Epithelial cell of proximal tubule (primary cell): ENCODE measurements around the gene IP6K1. TPM values are rescaled to one million over a fixed set of nuclear protein-coding genes. Genes with fewer than 3 reads are reported as not detected.
"Not testable (repeated sequence)": the region's sequence is repeated elsewhere in the genome, so short reads cannot be mapped to it uniquely, and the experiment has no call there.

Source experiments
- DNase-seq: peaks from one replicate; pipeline ENCODE4 v3.0.0-alpha.2; 2011; ENCODE audit warnings: low read depth
- H3K4me3 ChIP-seq: 2 replicates; pipeline ENCODE4 v1.5.1; 2011; ENCODE audit warnings: low read depth, mild to moderate bottlenecking, low read length
- total RNA-seq: library from RNA; depleted of rRNA; stranded (reverse); fragments of >200 nt; gene quantifications from 2 replicates; pipeline ENCODE4 v1.2.3, GENCODE V29; 2015
- TF ChIP-seq, protein P1 (sequence below): conservative IDR thresholded peaks from 2 replicates; pipeline ENCODE4 v1.5.1; 2012; ENCODE audit warnings: low read depth, mild to moderate bottlenecking, low read length

IP6K1 gene
- 27.5 and 30.7 TPM in 2 replicates for total RNA-seq

GRCh38 chr3:49786357-49787181 lies at the start of gene IP6K1:
Gene IP6K1, minus strand, starts transcription at chr3:49786542. Its CDS starts 38,502 bp downstream, at chr3:49748040.
- peak within 1 kb of the TSS; percentile 96 for H3K4me3 ChIP-seq
- TF ChIP-seq, protein P1, sequence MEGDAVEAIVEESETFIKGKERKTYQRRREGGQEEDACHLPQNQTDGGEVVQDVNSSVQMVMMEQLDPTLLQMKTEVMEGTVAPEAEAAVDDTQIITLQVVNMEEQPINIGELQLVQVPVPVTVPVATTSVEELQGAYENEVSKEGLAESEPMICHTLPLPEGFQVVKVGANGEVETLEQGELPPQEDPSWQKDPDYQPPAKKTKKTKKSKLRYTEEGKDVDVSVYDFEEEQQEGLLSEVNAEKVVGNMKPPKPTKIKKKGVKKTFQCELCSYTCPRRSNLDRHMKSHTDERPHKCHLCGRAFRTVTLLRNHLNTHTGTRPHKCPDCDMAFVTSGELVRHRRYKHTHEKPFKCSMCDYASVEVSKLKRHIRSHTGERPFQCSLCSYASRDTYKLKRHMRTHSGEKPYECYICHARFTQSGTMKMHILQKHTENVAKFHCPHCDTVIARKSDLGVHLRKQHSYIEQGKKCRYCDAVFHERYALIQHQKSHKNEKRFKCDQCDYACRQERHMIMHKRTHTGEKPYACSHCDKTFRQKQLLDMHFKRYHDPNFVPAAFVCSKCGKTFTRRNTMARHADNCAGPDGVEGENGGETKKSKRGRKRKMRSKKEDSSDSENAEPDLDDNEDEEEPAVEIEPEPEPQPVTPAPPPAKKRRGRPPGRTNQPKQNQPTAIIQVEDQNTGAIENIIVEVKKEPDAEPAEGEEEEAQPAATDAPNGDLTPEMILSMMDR: no peak
- DNase-seq: peak; percentile 93

- DNase-seq: no peak
- H3K4me3 ChIP-seq: no peak overlapping the region
- TF ChIP-seq, protein P1: no peak
Observed at GRCh38 chr3:49831341-49831740, 45.0 kb upstream of the IP6K1 start.

DNA sequence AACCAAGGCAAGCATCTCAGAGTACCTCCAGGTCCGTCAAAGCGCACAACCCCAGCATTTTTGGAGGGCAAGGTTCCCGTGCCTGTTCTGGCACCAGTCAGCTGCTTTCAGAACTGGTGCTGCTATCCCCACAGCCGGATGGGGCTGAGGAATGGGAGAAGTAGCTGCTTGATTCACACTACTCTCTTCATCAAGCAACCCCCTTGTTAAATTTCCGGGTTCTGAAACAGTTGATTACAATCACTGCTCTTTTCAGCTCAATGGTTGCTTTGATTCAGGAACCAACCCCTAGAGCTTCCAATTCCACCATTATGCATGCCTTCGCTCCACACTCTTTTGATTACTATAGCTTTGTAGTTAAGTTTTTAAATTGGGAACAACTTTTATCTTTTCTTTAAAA lies 39.7 kb upstream of the IP6K1 start:
- no peak overlapping the region for H3K4me3 ChIP-seq
- TF ChIP-seq, protein P1: no peak
- DNase-seq: no peak

DNA sequence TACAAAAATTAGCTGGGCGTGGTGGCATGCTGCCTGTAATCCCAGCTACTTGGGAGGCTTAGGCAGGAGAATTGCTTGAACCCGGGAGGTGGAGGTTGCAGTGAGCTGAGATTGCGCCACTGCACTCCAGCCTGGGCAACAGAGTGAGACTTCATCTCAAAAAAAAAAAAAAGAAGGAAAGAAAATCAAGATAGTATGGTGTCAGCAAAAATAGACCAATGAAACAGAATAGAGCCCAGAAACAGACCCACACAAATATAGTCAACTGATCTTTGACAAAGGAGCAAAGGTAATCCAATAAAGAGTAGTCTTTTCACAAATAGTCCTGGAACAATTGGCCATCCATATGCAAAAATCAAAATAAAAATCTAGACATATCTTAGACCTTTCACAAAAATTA lies 36.8 kb upstream of the IP6K1 start:
- H3K4me3 ChIP-seq, DNase-seq: not testable (repeated sequence)

DNA sequence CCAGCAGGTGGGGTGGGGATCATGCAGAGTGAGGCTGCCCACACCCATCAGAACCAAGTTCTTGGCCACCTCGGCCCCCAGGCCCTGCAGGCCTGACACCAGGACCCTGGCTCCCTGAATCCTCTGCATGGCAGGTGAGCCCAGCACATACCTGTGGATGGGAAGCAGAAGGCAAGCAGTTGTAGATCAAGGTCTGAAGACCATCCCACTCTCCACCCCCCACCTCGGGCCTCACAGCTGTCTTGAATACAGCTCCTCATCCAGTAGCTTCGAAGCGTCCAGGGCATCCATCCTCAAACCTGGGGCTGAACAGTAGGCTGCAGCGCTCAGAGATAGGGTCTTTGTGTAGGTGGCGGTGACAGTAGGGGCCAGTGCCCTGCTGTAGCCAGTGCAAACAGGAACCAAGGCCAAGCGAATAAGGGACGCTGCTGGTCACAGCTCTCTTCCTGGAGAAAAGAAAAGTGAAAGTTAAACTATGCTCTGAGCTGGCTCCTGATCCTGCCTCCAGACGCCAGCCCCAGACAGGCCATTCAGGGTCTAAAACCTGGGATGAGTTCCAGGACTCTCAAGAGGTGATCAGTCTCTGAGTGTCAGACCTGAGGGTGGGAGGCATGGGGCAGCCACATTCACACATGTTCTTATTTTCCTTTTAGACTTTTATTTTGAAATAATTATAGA lies 27.3 kb upstream of the IP6K1 start, which contains the start of gene UBA7:
TSS of gene UBA7 (minus strand) at position 457 of the 678 bp plus-strand sequence. CDS start at position 291, 166 bp downstream.
- DNase-seq: no peak
- TF ChIP-seq, protein P1: no peak
- H3K4me3 ChIP-seq: peak within 1 kb of the TSS; percentile 50

GRCh38 chr3:49812916-49813496 lies 26.7 kb upstream of the IP6K1 start:
- TF ChIP-seq, protein P1: no peak
- H3K4me3 ChIP-seq: peak overlapping the region; percentile 50
- DNase-seq: no peak

- no peak overlapping the region for H3K4me3 ChIP-seq
- no peak for DNase-seq
- TF ChIP-seq, protein P1: no peak
Observed at GRCh38 chr3:49807431-49808114, 21.2 kb upstream of the IP6K1 start.
